ENCODE results near the gene TLE4.

- TF ChIP-seq EZH2 (IDR thresholded peaks at IDR 0.05; ENCODE audit: borderline replicate concordance, low read length), result no peak
- TF ChIP-seq CTCF (conservative IDR thresholded peaks at IDR 0.05 in 1 of 2, IDR thresholded peaks at IDR 0.05 in 1 of 2; ENCODE audit: extremely low read depth in 1 of 2, insufficient read depth in 1 of 2, low read depth in 1 of 2, low read length in 2 of 2), result no peak
Measured at GRCh38 chr9:79569814-79570447, 1.8 kb upstream of the TLE4 start.
